Measurements from ENCODE around the gene MMP24. TPM values are rescaled to one million over a fixed set of nuclear protein-coding genes. Genes with fewer than 3 reads are reported as not detected.

The MMP24 gene
- total and polyA plus RNA-seq, 2 experiments from 2014 or later: 0.70 to 8.5 TPM

- Histone ChIP-seq H3K27me3 (replicated peaks; ENCODE audit: insufficient read depth) (no peaks in the 10 kb centered on the region), H3K9ac (no peak overlapping the region), H3K4me2 (ENCODE audit: unreplicated experiment) (peak overlapping the region; percentile 61), H3K4me3 (no peak overlapping the region), H3K79me2 (ENCODE audit: insufficient read depth) (no peaks in the 10 kb centered on the region), H3K9me2 (ENCODE audit: insufficient read depth) (no peaks in the 10 kb centered on the region), H4K20me1 (ENCODE audit: insufficient read depth) (no peaks in the 10 kb centered on the region), H3K9me3 (ENCODE audit: low read depth) (no peaks in the 10 kb centered on the region), H3F3A (ENCODE audit: insufficient read depth) (peaks cover 9% of the 10 kb centered on the region; the same call in 1 of the 2 replicates), H3K36me3 (ENCODE audit: low read depth) (no peaks in the 10 kb centered on the region), H2AFZ (no peak overlapping the region), H3K4me1 (ENCODE audit: insufficient read depth) (peaks cover 11% of the 10 kb centered on the region), H3K27ac (no peak overlapping the region)
- peak; percentile 68 for DNase-seq
- in situ Hi-C loops (cut with MboI): loop anchor here (25.0 kb wide), 1 partner anchor 378 kb away; the partner anchor contains the start of gene NCOA6
- no peak for TF ChIP-seq EZH2phosphoT487 (IDR thresholded peaks at IDR 0.05; ENCODE audit: insufficient read depth, low read depth)
- 76% methylated on average over 12 of the region's 12 CpGs for WGBS, 2 experiments (ENCODE audit: low coverage in 1 of 2, low lambda C conversion rate in 2 of 2, missing lambda C conversion rate in 2 of 2)
Observed at GRCh38 chr20:35215066-35215956, 11.2 kb upstream of the MMP24 start.

- Histone ChIP-seq H4K20me1 (ENCODE audit: insufficient read depth) (no peaks in the 10 kb centered on the region), H3K27me3 (replicated peaks; ENCODE audit: insufficient read depth) (no peaks in the 10 kb centered on the region), H3K27ac (no peak overlapping the region), H3K9me2 (ENCODE audit: insufficient read depth) (no peaks in the 10 kb centered on the region), H3K4me2 (ENCODE audit: unreplicated experiment) (no peak overlapping the region), H3K9me3 (ENCODE audit: low read depth) (no peaks in the 10 kb centered on the region), H3K79me2 (ENCODE audit: insufficient read depth) (no peaks in the 10 kb centered on the region), H3K9ac (no peak overlapping the region), H3K4me1 (ENCODE audit: insufficient read depth) (peaks cover 11% of the 10 kb centered on the region), H3K4me3 (no peak overlapping the region), H3K36me3 (ENCODE audit: low read depth) (no peaks in the 10 kb centered on the region), H3F3A (ENCODE audit: insufficient read depth) (peaks cover 9% of the 10 kb centered on the region; the same call in 1 of the 2 replicates), H2AFZ (no peak overlapping the region)
- TF ChIP-seq EZH2phosphoT487 (IDR thresholded peaks at IDR 0.05; ENCODE audit: insufficient read depth, low read depth): no peak
- TF ChIP-seq EZH2 (IDR thresholded peaks at IDR 0.05; ENCODE audit: insufficient read depth, poor library complexity, severe bottlenecking): no peak
- DNase-seq: peak; percentile 47
- in situ Hi-C loops (cut with MboI): loop anchor here (25.0 kb wide), 1 partner anchor 379 kb away; the partner anchor contains the start of gene NCOA6
- WGBS, 2 experiments (ENCODE audit: low coverage in 1 of 2, low lambda C conversion rate in 2 of 2, missing lambda C conversion rate in 2 of 2): 69 to 71% methylated on average over 5 of the region's 5 CpGs
Observed at GRCh38 chr20:35216541-35216940, 9.9 kb upstream of the MMP24 start.

- peaks cover 4% of the 10 kb centered on the region; the same call in 1 of the 2 replicates for H3K4me1 ChIP-seq (ENCODE audit: insufficient read depth)
- WGBS, 2 experiments (ENCODE audit: low coverage in 1 of 2, low lambda C conversion rate in 2 of 2, missing lambda C conversion rate in 2 of 2): 89 to 91% methylated on average over 5 of the region's 5 CpGs
- no peak overlapping the region for H2AFZ ChIP-seq
- no peak overlapping the region for H3K27ac ChIP-seq
- H3K27me3 ChIP-seq (replicated peaks; ENCODE audit: insufficient read depth): peaks cover 7% of the 10 kb centered on the region; the same call in 1 of the 2 replicates
- H3K79me2 ChIP-seq (ENCODE audit: insufficient read depth): no peaks in the 10 kb centered on the region
- in situ Hi-C loops (cut with MboI): loop anchor here (25.0 kb wide), 1 partner anchor 387 kb away; the partner anchor contains the start of gene NCOA6
- no peak overlapping the region for H3K9ac ChIP-seq
- no peaks in the 10 kb centered on the region; the same call in 1 of the 2 replicates for H4K20me1 ChIP-seq (ENCODE audit: insufficient read depth)
- no peak for DNase-seq
- H3K36me3 ChIP-seq (ENCODE audit: low read depth): no peaks in the 10 kb centered on the region
- TF ChIP-seq EZH2phosphoT487 (IDR thresholded peaks at IDR 0.05; ENCODE audit: insufficient read depth, low read depth): no peak
- TF ChIP-seq EZH2 (IDR thresholded peaks at IDR 0.05; ENCODE audit: insufficient read depth, poor library complexity, severe bottlenecking): no peak
- H3F3A ChIP-seq (ENCODE audit: insufficient read depth): peaks cover 11% of the 10 kb centered on the region
- no peak overlapping the region for H3K4me2 ChIP-seq (ENCODE audit: unreplicated experiment)
- H3K4me3 ChIP-seq: no peak overlapping the region
- no peaks in the 10 kb centered on the region for H3K9me3 ChIP-seq (ENCODE audit: low read depth)
- no peaks in the 10 kb centered on the region for H3K9me2 ChIP-seq (ENCODE audit: insufficient read depth)
Observed at GRCh38 chr20:35223941-35224340, 2.5 kb upstream of the MMP24 start.

- Histone ChIP-seq H3K4me2 (ENCODE audit: unreplicated experiment) (no peak overlapping the region), H3K9me3 (ENCODE audit: low read depth) (no peaks in the 10 kb centered on the region), H3K9ac (no peak overlapping the region), H3K27me3 (replicated peaks; ENCODE audit: insufficient read depth) (peaks cover 7% of the 10 kb centered on the region; the same call in 1 of the 2 replicates), H3K79me2 (ENCODE audit: insufficient read depth) (no peaks in the 10 kb centered on the region), H3K36me3 (ENCODE audit: low read depth) (no peaks in the 10 kb centered on the region), H3K27ac (no peak overlapping the region), H3K4me3 (no peak overlapping the region), H3K9me2 (ENCODE audit: insufficient read depth) (no peaks in the 10 kb centered on the region), H2AFZ (no peak overlapping the region), H3K4me1 (ENCODE audit: insufficient read depth) (peaks cover 4% of the 10 kb centered on the region; the same call in 1 of the 2 replicates), H4K20me1 (ENCODE audit: insufficient read depth) (no peaks in the 10 kb centered on the region; the same call in 1 of the 2 replicates), H3F3A (ENCODE audit: insufficient read depth) (peaks cover 11% of the 10 kb centered on the region)
- 92 to 94% methylated on average over 5 of the region's 5 CpGs for WGBS, 2 experiments (ENCODE audit: low coverage in 1 of 2, low lambda C conversion rate in 2 of 2, missing lambda C conversion rate in 2 of 2)
- TF ChIP-seq EZH2 (IDR thresholded peaks at IDR 0.05; ENCODE audit: insufficient read depth, poor library complexity, severe bottlenecking) (no peak), EZH2phosphoT487 (IDR thresholded peaks at IDR 0.05; ENCODE audit: insufficient read depth, low read depth) (no peak)
- DNase-seq: no peak
- in situ Hi-C loops (cut with MboI): loop anchor here (25.0 kb wide), 1 partner anchor 387 kb away; the partner anchor contains the start of gene NCOA6
Observed at GRCh38 chr20:35224536-35224935, 2.0 kb upstream of the MMP24 start.
